ENCODE measurements around the gene GRID2.
"Not testable (repeated sequence)": the region's sequence is repeated elsewhere in the genome, so short reads cannot be mapped to it uniquely, and the experiment has no call there.

Gene GRID2

GRCh38 chr4:93646233-93646930, 1342.6 kb downstream of the GRID2 start:
- DNase-seq (ENCODE audit: low read depth in 4 of 4, low spot score in 1 of 4): no peak

- DNase-seq (ENCODE audit: low read depth in 4 of 4, low spot score in 1 of 4): no peak
Measured at GRCh38 chr4:93648258-93648657, 1344.5 kb downstream of the GRID2 start.

- DNase-seq (ENCODE audit: low read depth in 4 of 4, low spot score in 1 of 4): no peak
Measured at GRCh38 chr4:93649828-93650227, 1346.1 kb downstream of the GRID2 start.

- DNase-seq (ENCODE audit: low read depth in 4 of 4, low spot score in 1 of 4): no peak
Measured at GRCh38 chr4:93654211-93654610, 1350.4 kb downstream of the GRID2 start.

- DNase-seq (ENCODE audit: low read depth in 4 of 4, low spot score in 1 of 4): no peak
Measured at GRCh38 chr4:93657527-93657926, 1353.8 kb downstream of the GRID2 start.

- DNase-seq (ENCODE audit: low read depth in 4 of 4, low spot score in 1 of 4): no peak
Measured at GRCh38 chr4:93658443-93658842, 1354.7 kb downstream of the GRID2 start.

GRCh38 chr4:93659629-93660028, 1355.9 kb downstream of the GRID2 start:
- no peak for DNase-seq (ENCODE audit: low read depth in 4 of 4, low spot score in 1 of 4)

GRCh38 chr4:93660036-93660435, 1356.3 kb downstream of the GRID2 start:
- no peak for DNase-seq (ENCODE audit: low read depth in 4 of 4, low spot score in 1 of 4)

GRCh38 chr4:93670434-93670833, 1366.7 kb downstream of the GRID2 start:
- DNase-seq (ENCODE audit: low read depth in 4 of 4, low spot score in 1 of 4): no peak

- DNase-seq (ENCODE audit: low read depth in 4 of 4, low spot score in 1 of 4): no peak
Measured at GRCh38 chr4:93671093-93671492, 1367.3 kb downstream of the GRID2 start.

GRCh38 chr4:93676937-93677336, 1373.2 kb downstream of the GRID2 start:
- DNase-seq (ENCODE audit: low read depth in 4 of 4, low spot score in 1 of 4): not testable (repeated sequence)

- DNase-seq (ENCODE audit: low read depth in 4 of 4, low spot score in 1 of 4): no peak
Measured at GRCh38 chr4:93684571-93684970, 1380.8 kb downstream of the GRID2 start.

GRCh38 chr4:93687304-93687703, 1383.5 kb downstream of the GRID2 start:
- DNase-seq (ENCODE audit: low read depth in 4 of 4, low spot score in 1 of 4): no peak

- DNase-seq (ENCODE audit: low read depth in 4 of 4, low spot score in 1 of 4): no peak
Measured at GRCh38 chr4:93688978-93689377, 1385.2 kb downstream of the GRID2 start.

GRCh38 chr4:93693141-93693540, 1389.4 kb downstream of the GRID2 start:
- DNase-seq (ENCODE audit: low read depth in 4 of 4, low spot score in 1 of 4): no peak

- DNase-seq (ENCODE audit: low read depth in 4 of 4, low spot score in 1 of 4): no peak
Measured at GRCh38 chr4:93698686-93699085, 1394.9 kb downstream of the GRID2 start.

GRCh38 chr4:93700571-93700970, 1396.8 kb downstream of the GRID2 start:
- no peak for DNase-seq (ENCODE audit: low read depth in 4 of 4, low spot score in 1 of 4)

- DNase-seq (ENCODE audit: low read depth in 4 of 4, low spot score in 1 of 4): no peak
Measured at GRCh38 chr4:93710101-93710846, 1406.5 kb downstream of the GRID2 start.

- no peak for DNase-seq (ENCODE audit: low read depth in 4 of 4, low spot score in 1 of 4)
Measured at GRCh38 chr4:93710847-93711430, 1407.2 kb downstream of the GRID2 start.

GRCh38 chr4:93718233-93718632, 1414.5 kb downstream of the GRID2 start:
- DNase-seq (ENCODE audit: low read depth in 4 of 4, low spot score in 1 of 4): no peak

- DNase-seq (ENCODE audit: low read depth in 4 of 4, low spot score in 1 of 4): no peak
Measured at GRCh38 chr4:93719552-93719951, 1415.8 kb downstream of the GRID2 start.

- DNase-seq (ENCODE audit: low read depth in 4 of 4, low spot score in 1 of 4): no peak
Measured at GRCh38 chr4:93722446-93722845, 1418.7 kb downstream of the GRID2 start.

Measured in stimulated activated CD4-positive, alpha-beta T cell treated with anti-CD3 and anti-CD28 coated beads, Interleukin-1b, Interleukin-23, amount 100 ng/mL, for 24 hours (primary cell).